Measurements from ENCODE around the gene MCAM.

MCAM gene, protein sequence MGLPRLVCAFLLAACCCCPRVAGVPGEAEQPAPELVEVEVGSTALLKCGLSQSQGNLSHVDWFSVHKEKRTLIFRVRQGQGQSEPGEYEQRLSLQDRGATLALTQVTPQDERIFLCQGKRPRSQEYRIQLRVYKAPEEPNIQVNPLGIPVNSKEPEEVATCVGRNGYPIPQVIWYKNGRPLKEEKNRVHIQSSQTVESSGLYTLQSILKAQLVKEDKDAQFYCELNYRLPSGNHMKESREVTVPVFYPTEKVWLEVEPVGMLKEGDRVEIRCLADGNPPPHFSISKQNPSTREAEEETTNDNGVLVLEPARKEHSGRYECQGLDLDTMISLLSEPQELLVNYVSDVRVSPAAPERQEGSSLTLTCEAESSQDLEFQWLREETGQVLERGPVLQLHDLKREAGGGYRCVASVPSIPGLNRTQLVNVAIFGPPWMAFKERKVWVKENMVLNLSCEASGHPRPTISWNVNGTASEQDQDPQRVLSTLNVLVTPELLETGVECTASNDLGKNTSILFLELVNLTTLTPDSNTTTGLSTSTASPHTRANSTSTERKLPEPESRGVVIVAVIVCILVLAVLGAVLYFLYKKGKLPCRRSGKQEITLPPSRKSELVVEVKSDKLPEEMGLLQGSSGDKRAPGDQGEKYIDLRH

DNA sequence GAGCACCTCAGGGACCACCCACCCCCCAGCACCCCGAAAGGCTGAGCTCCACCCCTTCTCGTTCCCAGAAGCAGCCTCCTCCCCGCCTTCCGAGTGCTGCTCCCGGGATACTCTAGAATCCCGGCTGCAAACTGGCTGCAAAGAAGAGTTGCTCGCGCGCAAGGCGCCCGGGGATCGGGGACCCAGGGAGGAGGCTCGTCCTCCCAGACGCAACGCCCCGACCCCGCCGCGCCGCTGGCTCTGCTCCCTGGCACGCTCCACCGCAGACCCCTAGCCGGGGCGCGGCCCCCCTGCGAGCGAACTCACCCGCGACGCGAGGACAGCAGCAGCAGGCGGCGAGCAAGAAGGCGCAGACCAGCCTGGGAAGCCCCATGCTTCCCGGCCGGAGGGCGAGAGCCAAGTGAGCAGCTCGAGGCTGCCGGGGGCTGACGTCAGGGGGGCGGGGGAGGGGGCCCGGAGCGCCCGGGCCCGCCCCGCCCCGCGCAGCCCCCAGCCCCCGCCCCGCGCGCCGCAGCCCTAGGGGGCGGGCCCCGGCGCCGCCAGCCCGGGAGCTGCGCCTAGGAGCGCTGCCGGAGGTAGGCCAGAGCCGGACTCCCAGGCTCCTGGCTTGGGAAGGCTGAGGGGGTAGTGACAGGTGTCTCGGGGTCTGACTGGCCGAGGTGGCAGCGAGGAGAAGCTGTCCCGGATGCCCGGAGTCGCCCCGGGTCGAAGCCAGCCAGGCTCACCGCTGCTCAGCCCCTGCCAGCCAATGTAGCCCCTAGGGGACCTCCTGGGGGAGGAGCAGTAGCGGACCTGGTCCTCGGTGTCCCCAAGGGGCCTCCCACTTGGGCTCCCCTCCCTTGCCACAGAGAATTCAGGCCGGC is at the start of gene MCAM:
Gene MCAM, minus strand, starts transcription at position 402 of the 863 bp plus-strand sequence. Its CDS starts 29 bp downstream, at position 373.
- in situ Hi-C loops (cut with MboI; ENCODE audit: low sequenced_read_pairs) = no loop called here

DNA sequence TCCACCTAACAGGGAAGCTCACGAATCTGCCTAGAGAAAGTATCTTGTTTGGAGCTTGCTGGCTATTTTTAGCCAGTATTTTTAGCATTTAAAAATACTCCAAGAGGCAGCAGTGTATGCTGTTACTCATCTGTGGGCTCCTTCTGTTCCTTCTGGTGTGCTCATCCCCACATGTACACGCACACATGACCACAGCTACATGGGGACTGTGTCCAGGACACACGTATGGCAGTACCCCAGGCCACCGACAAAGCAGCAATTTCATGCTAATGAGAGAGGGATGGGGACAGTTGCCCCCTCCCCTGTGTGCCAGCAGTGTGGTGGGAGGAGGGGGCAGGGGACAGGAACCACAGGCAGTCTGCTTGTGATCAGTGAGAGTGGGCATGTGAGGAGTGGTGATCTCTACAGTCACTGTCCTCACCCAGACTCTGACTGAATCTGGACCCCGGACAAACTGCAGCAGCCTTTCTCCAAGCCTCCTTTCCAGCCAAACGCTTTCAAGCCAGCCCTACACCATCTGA is 48.2 kb upstream of the MCAM start:
- in situ Hi-C loops (cut with MboI; ENCODE audit: low sequenced_read_pairs) = no loop called here

DNA sequence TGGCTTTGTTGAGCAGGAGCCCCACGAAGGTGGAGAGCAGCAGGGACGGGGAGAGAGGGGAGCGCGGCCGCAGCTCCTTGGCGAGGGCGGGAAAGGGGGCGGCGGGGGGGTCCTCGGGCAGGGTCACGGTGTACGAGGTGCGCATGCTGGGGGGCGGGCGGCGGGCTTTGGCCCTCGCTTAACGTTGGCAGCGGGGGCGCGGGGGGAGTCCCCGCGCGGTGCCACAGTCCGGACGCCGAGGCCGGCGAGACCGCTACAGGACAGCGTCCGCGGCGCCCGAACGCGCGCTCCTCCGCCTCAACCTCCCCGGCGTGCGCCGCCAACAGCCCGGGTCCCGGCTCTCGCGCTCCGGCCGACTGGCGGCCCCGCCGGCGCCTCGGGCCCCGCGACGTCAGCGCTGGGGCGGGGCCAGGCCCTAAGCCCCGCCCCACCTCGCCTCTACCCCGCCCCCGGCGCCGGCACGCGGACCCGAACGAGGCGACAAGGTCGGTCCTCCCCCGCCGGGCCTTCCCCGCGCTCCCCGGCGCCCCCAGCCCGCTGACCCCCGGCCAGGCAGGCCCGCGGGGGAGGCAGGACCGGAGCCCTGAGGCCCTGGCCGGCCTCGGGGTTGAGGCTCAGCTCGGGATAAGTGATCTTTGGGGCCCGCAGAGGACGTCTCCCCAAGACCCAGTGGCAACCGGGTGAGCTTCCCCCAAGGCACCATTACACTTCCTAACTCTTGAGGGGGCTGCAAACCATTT is 47.1 kb upstream of the MCAM start:
- in situ Hi-C loops (cut with MboI; ENCODE audit: low sequenced_read_pairs) = no loop called here

DNA sequence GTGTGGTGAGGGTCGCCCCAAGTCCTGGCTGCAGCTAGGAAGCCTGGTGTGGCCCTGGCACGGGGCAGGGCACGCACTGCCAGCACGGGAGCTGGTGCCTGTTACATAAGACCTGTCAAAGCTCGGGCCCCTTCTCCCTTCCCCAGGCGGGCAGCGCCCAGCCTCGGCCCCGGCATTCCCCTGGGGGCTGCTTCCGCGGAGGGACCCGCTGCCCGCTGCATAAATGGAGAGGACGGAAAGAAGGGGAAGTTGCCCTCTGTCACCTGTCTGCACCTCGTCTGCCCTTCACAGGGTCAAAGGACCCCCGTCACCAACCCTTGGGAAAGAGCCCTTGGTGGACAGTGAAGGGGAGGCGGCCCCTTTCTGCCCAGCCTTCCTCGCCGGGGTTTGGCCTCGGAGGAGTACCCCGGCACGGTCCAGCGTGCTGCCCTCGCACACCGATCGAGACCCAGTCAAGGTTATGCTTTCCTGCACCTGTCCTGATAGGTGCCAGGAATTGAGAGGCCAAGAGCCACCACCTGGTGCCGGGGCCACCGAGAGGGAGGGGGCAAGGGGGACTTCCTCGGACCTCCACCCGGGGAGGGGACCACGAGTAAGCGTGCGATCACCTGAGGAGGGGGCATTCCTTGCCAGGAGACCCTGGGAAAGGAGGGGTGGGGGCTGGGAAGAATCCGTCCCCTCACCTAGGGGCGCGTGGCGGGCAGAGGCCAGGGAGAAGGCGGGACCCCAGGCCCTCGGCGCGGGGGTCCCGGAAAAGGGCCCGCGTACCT is 46.3 kb upstream of the MCAM start:
- in situ Hi-C loops (cut with MboI; ENCODE audit: low sequenced_read_pairs) = no loop called here

DNA sequence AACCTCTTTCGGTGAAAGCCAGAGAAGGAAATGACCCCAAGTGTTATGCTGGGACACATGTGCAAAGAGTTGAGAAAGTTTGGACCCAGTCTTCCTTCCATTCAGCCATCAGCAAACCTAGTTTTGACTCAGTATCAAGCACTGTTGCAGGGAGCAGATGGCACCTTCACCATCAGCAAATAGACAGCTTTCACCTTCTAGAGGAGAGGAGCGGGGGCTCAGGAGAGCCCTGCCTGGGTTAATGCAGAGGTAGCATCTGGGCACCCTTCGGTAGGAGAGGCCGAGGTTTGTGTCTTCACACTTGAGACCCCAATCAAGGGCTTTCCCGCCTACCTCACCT is 45.8 kb upstream of the MCAM start:
- in situ Hi-C loops (cut with MboI; ENCODE audit: low sequenced_read_pairs) = no loop called here

DNA sequence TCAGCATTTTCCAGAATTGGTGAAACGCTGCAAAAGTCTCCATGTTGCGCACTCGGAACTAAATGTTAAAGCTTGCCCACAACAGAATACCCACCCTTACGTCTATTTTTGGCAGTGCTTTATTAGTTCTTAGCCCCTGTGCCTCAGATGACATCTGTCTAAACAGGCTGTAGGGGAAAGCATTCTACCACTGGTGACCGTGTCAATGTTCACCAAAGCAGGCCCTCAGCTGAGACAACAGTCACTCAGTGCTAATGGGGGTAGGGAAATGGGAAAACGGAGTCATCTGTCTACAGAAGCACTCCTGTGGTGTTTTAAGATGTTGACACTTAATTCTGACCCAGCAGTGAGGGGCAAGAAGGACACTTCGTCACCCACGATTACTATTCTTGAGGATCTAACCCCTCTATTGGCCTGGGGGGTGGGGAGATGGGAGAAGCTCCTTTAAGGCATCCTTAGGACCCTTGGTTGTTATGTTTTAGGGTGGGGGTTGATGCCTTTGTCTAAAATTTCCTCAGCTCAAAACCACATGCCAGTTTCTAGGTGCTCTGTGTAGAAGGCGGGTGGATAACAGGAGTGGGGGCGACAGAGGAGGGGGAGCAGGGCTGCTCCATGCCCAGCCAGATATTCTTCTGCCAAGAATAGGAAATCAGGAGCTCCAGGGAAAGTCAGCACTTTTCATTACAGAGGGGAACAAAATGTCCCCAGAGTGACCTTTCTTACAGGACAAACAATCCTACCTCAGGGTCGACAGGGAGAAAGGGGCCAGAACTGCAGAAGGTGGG is 45.2 kb upstream of the MCAM start:
- in situ Hi-C loops (cut with MboI; ENCODE audit: low sequenced_read_pairs) = no loop called here

DNA sequence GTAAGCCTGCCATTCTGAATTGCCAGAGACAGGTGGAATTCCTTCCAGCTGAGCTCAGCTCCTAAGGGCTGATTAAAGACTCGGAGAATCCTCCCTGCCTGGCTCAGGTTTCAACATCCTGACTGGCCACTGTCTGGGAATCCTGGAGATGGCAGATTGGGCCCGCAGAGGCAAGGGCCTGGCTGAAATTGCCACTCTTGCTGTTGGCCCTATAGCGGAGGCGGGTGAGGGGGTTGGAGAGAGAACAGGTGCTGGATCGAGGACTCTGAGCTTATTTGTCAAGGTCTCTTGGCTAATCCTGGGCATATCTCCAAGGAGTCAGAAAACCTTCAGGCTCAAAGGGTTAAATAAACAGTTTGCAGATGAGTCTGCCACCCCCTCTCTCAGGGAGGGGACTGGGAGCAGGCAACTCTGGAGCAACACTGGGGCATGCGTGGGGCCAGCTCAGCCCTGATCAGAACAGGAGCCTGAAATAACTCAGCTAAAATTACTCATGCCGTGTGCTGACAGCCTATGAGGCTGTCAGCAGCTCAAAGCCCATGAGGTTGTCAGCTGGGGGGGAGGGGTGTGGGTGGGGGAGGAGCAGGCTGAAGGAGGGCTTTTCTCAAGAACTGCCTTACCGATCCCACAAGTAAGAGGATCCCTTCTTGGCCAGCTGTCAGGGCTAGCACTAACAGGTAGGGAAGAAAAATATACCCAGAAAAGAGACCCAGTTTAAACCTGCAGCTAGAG is 44.3 kb upstream of the MCAM start:
- in situ Hi-C loops (cut with MboI; ENCODE audit: low sequenced_read_pairs) = no loop called here

DNA sequence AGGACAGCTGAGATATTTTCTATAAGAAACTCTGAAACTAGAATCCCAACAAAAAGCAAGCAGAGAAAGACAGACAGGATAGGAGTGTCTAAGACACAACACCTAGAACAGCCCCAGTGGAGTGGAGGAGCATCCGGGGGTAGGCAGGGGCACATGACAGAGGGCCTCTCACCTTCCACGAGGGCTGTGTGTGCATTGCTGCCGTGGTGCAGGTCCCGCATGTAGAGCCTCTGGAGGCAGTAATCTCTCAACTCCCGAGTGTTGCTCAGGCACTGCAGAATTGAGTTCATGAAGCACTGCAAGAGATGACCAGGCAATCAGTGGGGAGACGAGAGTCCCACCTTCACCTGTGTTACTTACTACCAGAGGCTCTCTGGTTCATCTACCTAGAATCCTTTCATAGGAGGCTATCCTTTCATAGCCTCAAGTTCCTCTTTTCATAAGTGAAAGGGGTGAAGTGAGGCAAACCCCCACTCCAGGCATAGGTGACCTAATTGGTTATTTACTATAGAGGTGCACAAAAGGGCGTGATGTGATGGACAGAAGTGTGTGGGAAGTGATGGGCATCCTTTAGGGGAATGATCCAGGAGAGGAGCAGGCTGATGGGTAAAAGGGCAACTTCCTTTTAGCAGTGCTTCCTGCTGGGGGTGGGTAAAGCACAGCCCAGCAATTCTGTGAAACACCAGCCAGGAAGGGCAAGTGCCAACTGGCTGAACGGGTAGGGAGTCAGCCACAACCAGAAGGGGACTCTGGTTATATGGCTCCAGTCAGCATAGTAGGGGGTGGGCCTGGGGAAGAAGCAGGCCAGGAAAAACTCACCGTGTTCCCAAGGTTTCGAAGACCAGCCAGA is 42.7 kb upstream of the MCAM start:
- in situ Hi-C loops (cut with MboI; ENCODE audit: low sequenced_read_pairs) = no loop called here

DNA sequence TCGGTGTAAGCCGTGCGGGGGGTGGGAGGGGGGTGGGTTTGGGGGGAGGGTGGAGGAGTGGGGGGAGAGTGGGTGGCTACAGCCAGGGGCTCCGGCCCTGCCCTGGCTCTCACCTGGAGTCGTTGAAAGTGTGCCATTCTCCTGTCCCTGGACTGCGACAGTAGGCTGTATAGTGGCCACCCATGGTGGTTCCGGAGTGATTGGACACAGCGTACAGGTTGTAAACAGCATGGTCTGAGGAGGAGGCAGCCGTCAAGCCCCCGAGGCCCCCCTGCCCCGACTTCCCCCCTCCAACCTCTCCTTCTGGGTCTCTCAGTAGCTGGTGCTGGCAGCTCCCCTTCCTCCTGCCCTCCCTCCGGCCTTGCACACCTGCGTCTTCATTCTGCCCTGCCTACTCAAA is 40.1 kb upstream of the MCAM start:
- in situ Hi-C loops (cut with MboI; ENCODE audit: low sequenced_read_pairs) = no loop called here

DNA sequence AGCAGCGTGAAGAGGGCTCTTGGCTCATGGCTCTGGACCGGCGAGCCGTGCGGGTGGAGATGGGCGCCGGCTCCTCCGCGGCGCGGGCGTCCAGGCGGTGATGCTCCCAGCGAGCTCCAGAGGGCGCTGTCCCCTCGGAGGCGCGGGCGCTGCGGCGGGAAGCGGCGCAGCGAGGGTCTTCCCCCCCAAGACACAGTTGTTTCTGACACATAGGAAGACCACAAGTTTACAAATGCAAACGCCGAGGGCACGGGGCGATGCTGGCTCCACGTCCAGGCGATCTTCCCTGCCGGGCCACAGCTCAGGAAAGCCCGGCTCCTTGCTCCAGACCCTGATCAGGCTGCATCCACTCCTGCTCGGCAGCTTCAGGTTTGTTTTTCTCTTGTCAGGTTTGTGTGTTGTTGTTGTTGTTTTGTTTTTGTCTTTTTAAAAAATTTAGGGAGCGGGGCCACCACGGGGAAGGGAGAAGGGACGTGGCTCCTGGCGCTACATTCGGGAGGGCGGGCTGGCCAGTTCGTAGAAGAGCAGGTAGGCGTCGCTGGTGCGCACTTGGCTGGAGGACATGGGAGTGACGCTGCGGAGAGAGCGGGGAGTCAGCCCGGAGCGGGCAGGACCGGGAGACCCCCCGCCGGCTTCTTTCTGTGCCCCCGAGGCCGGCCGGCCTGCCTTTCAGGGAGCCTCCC is 39.6 kb upstream of the MCAM start:
- in situ Hi-C loops (cut with MboI; ENCODE audit: low sequenced_read_pairs) = no loop called here

DNA sequence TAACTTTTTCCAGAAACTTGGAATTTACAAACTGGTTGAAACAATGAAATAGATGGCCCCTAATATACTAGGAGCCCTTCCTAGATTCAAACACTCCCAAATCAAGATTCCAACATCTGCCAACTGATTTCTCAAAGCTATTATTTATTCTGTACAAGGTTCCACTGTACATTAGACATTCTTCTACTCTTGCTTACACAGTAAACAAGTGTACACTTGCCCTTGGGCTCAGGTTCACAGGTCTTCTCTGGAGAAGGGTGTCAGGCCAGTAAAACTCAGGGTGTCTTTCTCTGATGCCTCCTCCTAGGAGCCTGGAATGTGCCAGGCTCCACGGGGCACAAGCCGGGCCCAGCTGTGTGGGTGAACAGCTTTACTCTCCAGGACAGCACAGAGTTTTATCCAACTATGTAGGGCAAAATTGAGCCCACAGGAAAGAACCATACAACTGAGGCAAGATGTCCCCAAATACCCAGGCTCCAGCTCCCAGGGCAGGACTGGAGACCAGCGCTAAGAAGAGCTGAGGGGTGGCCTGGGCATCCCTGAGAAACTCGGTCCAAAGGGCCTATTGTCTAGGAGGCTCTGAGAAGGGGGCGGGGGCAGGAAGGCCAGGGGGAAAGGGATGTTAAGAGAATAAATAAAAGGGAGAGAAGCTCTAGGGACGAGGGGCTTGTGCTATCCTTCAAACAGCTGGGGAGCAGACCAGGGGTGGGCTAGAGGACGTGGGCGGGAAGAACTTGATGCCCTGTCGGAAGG is 38.3 kb upstream of the MCAM start:
- in situ Hi-C loops (cut with MboI; ENCODE audit: low sequenced_read_pairs) = no loop called here

DNA sequence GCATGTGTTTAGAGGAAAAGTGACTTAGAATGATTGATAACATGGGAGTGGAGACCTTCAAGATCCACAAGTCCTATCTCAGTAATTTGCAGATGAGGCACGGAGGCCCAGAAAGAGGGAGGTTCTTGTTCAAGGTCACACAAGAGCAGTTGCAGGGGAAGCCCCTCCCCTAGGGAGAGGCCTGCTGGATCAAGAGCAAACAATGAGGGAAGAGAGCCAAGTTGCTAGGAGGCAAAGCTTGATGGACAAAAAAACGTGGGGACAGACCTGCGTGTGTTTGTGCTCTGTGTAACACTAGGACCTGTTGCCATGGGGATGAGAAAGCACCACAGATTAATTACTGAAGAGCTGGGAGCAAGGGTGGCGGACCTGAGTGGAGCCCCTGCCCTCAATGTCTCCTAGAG is 35.9 kb upstream of the MCAM start:
- in situ Hi-C loops (cut with MboI; ENCODE audit: low sequenced_read_pairs) = no loop called here

DNA sequence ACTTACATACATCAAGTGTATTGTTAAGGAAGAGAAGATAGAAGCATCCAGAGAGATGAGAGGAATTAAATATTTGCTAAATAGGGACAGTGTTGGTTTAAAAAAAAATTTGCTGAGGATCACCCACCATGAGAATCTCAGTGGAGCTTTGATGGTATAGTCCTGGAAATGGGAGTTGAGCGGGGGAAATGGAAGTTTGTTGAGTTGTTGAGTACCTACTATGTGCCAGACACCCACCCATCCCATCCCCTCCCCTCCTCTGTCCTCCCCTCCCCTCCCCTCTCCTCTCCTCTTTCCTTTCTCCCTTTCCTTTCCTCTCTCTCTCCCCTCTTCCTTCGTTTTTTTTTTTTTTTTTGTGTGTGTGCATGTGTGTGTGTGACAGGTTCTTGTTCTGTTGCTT is 34.3 kb upstream of the MCAM start:
- in situ Hi-C loops (cut with MboI; ENCODE audit: low sequenced_read_pairs) = no loop called here

DNA sequence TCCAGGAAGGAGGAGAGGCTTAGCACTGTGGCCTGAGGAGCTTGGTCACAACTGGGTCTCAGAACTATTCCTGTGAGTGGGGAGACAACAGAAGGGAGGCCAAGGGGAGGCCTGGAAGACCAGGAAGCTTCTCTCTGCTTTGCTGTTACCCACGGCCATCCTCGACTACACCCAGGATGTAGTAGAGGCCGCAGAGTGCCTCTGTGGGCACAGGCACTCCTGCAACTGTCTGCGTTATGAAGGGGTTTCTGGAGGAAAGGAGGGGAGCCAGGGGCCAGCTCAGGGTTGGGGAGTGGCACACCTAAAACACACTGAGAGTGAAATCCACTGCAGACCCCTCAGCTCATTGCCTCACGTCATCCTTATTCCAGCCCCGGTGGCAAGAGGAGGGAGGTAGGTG is 33.4 kb upstream of the MCAM start:
- in situ Hi-C loops (cut with MboI; ENCODE audit: low sequenced_read_pairs) = no loop called here

DNA sequence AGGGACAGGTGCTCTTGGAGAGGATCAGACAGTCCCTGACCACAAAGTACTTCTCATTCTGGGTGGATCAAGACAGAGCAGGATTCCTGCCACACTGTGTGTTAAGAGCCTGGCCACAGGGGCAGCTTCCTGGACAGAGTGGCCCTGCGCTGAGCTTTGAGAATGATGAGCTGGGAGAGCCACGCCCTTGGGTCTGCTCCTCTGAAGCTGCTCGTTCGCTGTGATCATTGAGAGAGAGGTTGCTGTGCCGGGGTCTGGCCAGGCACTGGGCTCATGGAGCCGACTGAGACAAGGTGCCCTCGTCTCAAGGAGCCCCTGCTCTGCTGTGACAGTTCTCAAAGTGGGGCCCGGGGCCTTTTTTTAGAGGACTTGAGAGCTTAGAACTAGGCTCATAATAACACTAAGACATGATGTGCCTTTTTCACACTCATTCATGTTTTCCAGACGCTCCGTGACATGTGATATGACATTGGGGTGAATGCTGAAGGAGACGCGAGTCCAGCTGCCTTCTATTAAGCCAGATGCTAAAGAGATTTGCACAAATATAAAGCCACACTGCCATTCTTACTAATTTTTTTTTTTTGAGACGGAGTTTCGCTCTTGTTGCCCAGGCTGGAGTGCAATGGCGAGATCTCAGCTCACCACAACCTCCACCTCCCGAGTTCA is 31.1 kb upstream of the MCAM start:
- in situ Hi-C loops (cut with MboI; ENCODE audit: low sequenced_read_pairs) = no loop called here

DNA sequence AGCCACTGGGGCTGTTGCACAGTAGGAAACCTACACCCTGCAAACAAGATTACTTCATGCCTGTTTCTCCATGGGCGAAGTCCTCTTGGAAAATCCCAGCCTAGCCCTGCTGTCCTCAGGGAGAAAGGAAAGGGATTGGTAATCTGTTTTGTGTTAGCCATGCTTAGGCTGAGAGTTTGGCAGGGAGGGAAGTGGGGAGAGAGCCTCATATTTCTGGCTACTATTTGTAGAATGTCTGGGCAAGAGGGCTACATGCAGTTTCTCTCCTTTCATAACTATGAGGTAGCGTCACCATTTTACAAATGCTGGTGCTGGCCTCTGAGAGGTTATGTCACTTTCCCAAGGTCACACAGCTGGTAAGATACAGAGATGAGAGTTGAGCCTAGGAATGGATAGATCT is 30.3 kb upstream of the MCAM start:
- in situ Hi-C loops (cut with MboI; ENCODE audit: low sequenced_read_pairs) = no loop called here
